ENCODE measurements around the gene YWHAG. TPM values are rescaled to one million over a fixed set of nuclear protein-coding genes. Genes with fewer than 3 reads are reported as not detected.

YWHAG gene
- total and polyA plus RNA-seq, 2 experiments from 2014 or later = 82.2 to 179 TPM

DNA sequence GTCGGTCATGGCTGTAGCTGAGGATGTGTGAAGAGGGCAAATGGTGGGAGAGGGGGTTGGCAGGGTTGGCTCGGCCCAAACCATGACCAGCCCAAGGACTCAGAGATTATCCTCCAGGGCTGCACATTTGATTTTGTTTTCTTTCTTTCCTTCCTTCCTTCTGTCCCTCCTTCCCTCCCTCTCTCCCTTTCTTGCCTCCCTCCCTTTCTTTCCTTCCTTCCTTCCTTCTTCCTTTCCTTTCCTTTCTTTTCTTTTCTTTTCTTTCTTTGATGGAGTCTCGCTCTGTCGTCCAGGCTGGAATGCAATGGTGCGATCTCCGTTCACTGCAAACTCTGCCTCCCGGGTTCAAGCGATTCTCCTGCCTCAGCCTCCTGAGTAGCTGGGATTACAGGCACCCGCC, 46.9 kb upstream of the YWHAG start (continued):
- TF ChIP-seq, protein P1, sequence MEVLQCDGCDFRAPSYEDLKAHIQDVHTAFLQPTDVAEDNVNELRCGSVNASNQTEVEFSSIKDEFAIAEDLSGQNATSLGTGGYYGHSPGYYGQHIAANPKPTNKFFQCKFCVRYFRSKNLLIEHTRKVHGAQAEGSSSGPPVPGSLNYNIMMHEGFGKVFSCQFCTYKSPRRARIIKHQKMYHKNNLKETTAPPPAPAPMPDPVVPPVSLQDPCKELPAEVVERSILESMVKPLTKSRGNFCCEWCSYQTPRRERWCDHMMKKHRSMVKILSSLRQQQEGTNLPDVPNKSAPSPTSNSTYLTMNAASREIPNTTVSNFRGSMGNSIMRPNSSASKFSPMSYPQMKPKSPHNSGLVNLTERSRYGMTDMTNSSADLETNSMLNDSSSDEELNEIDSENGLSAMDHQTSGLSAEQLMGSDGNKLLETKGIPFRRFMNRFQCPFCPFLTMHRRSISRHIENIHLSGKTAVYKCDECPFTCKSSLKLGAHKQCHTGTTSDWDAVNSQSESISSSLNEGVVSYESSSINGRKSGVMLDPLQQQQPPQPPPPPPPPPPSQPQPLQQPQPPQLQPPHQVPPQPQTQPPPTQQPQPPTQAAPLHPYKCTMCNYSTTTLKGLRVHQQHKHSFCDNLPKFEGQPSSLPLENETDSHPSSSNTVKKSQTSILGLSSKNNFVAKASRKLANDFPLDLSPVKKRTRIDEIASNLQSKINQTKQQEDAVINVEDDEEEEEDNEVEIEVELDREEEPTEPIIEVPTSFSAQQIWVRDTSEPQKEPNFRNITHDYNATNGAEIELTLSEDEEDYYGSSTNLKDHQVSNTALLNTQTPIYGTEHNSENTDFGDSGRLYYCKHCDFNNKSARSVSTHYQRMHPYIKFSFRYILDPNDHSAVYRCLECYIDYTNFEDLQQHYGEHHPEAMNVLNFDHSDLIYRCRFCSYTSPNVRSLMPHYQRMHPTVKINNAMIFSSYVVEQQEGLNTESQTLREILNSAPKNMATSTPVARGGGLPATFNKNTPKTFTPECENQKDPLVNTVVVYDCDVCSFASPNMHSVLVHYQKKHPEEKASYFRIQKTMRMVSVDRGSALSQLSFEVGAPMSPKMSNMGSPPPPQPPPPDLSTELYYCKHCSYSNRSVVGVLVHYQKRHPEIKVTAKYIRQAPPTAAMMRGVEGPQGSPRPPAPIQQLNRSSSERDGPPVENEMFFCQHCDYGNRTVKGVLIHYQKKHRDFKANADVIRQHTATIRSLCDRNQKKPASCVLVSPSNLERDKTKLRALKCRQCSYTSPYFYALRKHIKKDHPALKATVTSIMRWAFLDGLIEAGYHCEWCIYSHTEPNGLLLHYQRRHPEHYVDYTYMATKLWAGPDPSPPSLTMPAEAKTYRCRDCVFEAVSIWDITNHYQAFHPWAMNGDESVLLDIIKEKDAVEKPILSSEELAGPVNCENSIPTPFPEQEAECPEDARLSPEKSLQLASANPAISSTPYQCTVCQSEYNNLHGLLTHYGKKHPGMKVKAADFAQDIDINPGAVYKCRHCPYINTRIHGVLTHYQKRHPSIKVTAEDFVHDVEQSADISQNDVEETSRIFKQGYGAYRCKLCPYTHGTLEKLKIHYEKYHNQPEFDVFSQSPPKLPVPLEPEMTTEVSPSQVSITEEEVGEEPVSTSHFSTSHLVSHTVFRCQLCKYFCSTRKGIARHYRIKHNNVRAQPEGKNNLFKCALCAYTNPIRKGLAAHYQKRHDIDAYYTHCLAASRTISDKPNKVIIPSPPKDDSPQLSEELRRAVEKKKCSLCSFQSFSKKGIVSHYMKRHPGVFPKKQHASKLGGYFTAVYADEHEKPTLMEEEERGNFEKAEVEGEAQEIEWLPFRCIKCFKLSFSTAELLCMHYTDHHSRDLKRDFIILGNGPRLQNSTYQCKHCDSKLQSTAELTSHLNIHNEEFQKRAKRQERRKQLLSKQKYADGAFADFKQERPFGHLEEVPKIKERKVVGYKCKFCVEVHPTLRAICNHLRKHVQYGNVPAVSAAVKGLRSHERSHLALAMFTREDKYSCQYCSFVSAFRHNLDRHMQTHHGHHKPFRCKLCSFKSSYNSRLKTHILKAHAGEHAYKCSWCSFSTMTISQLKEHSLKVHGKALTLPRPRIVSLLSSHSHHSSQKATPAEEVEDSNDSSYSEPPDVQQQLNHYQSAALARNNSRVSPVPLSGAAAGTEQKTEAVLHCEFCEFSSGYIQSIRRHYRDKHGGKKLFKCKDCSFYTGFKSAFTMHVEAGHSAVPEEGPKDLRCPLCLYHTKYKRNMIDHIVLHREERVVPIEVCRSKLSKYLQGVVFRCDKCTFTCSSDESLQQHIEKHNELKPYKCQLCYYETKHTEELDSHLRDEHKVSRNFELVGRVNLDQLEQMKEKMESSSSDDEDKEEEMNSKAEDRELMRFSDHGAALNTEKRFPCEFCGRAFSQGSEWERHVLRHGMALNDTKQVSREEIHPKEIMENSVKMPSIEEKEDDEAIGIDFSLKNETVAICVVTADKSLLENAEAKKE (CRISPR knock-in tag; IDR thresholded peaks at IDR 0.05) = no peak

DNA sequence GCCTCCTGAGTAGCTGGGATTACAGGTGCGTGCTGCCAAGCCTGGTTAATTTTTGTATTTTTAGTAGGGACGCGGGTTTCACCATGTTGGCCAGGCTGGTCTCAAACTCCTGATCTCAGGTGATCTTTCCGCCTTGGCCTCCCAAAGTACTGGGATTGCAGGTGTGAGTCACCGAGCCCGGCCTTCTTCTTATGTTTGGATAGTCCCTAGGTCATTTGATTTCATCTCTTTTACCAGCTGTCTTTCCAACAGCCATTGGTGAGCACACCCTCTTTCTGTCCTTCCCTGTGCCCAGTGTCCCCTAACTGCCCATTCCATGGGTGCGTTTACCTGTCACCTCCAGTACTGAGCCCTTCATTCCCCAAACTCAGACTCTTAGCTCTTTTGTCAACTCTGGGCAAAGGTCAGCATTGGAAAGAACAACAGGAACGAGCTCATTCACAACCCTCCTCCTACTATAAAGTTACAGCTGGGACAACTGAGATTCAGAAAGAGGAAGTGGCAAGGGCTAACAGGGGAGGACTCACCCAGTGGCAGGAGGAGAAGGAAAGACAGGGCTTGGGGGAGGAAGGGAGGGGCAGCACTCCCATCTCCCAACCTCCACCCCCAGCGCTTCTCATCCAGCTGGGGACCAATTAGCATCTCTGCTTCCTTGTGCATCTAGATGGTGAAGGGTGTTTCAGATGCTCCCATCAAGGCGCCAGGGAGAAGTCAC, 45.1 kb upstream of the YWHAG start:
- Histone ChIP-seq H3K27me3 (ENCODE audit: insufficient read depth) (no peaks in the 10 kb centered on the region), H2AFZ (no peak overlapping the region), H3K36me3 (ENCODE audit: insufficient read depth) (no peaks in the 10 kb centered on the region), H3F3A (replicated peaks; ENCODE audit: low read depth) (peaks cover 3% of the 10 kb centered on the region; the same call in 1 of the 2 replicates), H3K4me2 (no peak overlapping the region), H3K4me3 (no peak overlapping the region), H3K79me2 (replicated peaks; ENCODE audit: insufficient read depth) (no peaks in the 10 kb centered on the region), H3K27ac (ENCODE audit: low read depth) (no peak overlapping the region), H4K20me1 (replicated peaks; ENCODE audit: insufficient read depth) (no peaks in the 10 kb centered on the region), H3K4me1 (ENCODE audit: insufficient read depth) (no peaks in the 10 kb centered on the region; the same call in 1 of the 2 replicates), H3K9me2 (ENCODE audit: insufficient read depth) (no peaks in the 10 kb centered on the region)
- Mint-ChIP-seq H3K36me3 (ENCODE audit: low read depth) (no peaks in the 10 kb centered on the region; the same call in 2 of the 3 replicates), H3K4me3 (no peak overlapping the region), H3K27ac (no peak overlapping the region), H3K9me3 (no peaks in the 10 kb centered on the region), H3K27me3 (ENCODE audit: insufficient read depth, low read depth, poor library complexity) (peaks cover 13% of the 10 kb centered on the region), H3K4me1 (peaks cover 18% of the 10 kb centered on the region)
- no peak for ATAC-seq
- DNase-seq (ENCODE audit: low spot score) = no peak
- TF ChIP-seq STAT1 (IDR thresholded peaks at IDR 0.05; ENCODE audit: unreplicated experiment) (no peak), EZH2 (IDR thresholded peaks at IDR 0.05; ENCODE audit: low read depth, unreplicated experiment) (no peak), NANOG (IDR thresholded peaks at IDR 0.05; ENCODE audit: borderline replicate concordance) (no peak), ZNF331 (CRISPR knock-in tag; IDR thresholded peaks at IDR 0.05; ENCODE audit: low read depth) (no peak), ZNF114 (CRISPR knock-in tag; IDR thresholded peaks at IDR 0.05) (no peak), POLR2AphosphoS5 (IDR thresholded peaks at IDR 0.05; ENCODE audit: low read depth) (no peak), EZH2phosphoT487 (IDR thresholded peaks at IDR 0.05; ENCODE audit: unreplicated experiment) (no peak)
- TF ChIP-seq, protein P2, sequence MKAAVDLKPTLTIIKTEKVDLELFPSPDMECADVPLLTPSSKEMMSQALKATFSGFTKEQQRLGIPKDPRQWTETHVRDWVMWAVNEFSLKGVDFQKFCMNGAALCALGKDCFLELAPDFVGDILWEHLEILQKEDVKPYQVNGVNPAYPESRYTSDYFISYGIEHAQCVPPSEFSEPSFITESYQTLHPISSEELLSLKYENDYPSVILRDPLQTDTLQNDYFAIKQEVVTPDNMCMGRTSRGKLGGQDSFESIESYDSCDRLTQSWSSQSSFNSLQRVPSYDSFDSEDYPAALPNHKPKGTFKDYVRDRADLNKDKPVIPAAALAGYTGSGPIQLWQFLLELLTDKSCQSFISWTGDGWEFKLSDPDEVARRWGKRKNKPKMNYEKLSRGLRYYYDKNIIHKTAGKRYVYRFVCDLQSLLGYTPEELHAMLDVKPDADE (IDR thresholded peaks at IDR 0.05) = no peak
- TF ChIP-seq, protein P3, sequence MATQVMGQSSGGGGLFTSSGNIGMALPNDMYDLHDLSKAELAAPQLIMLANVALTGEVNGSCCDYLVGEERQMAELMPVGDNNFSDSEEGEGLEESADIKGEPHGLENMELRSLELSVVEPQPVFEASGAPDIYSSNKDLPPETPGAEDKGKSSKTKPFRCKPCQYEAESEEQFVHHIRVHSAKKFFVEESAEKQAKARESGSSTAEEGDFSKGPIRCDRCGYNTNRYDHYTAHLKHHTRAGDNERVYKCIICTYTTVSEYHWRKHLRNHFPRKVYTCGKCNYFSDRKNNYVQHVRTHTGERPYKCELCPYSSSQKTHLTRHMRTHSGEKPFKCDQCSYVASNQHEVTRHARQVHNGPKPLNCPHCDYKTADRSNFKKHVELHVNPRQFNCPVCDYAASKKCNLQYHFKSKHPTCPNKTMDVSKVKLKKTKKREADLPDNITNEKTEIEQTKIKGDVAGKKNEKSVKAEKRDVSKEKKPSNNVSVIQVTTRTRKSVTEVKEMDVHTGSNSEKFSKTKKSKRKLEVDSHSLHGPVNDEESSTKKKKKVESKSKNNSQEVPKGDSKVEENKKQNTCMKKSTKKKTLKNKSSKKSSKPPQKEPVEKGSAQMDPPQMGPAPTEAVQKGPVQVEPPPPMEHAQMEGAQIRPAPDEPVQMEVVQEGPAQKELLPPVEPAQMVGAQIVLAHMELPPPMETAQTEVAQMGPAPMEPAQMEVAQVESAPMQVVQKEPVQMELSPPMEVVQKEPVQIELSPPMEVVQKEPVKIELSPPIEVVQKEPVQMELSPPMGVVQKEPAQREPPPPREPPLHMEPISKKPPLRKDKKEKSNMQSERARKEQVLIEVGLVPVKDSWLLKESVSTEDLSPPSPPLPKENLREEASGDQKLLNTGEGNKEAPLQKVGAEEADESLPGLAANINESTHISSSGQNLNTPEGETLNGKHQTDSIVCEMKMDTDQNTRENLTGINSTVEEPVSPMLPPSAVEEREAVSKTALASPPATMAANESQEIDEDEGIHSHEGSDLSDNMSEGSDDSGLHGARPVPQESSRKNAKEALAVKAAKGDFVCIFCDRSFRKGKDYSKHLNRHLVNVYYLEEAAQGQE (IDR thresholded peaks at IDR 0.05; ENCODE audit: unreplicated experiment) = no peak
